Measurements from ENCODE around the gene TMCC2.
"Not testable (repeated sequence)": the region's sequence is repeated elsewhere in the genome, so short reads cannot be mapped to it uniquely, and the experiment has no call there.

TMCC2 gene

GRCh38 chr1:205229916-205230700, 2.4 kb downstream of the TMCC2 start:
- no peak overlapping the region for H3K4me3 ChIP-seq (ENCODE audit: extremely low read depth, insufficient read depth, low read length, poor library complexity, severe bottlenecking)
- H3K27ac ChIP-seq (ENCODE audit: low read depth, low read length, severe bottlenecking), result no peak overlapping the region
- no peaks in the 10 kb centered on the region for H3K9me3 ChIP-seq (ENCODE audit: control insufficient read depth, low read length)
- 73 to 86% methylated on average over 8 to 10 of the region's 10 CpGs for WGBS, 2 experiments (ENCODE audit: insufficient coverage in 2 of 2)
- H3K4me1 ChIP-seq (ENCODE audit: control insufficient read depth, insufficient read depth, low read length, poor library complexity, severe bottlenecking), result peaks cover 7% of the 10 kb centered on the region
- no peaks in the 10 kb centered on the region for H3K36me3 ChIP-seq (ENCODE audit: control insufficient read depth, insufficient read depth, low read length)

GRCh38 chr1:205230982-205231381, 3.2 kb downstream of the TMCC2 start:
- WGBS, 2 experiments (ENCODE audit: insufficient coverage in 2 of 2), result 88 to 100% methylated on average over 1 to 2 of the region's 5 CpGs
- Histone ChIP-seq H3K36me3 (ENCODE audit: control insufficient read depth, insufficient read depth, low read length) (no peaks in the 10 kb centered on the region), H3K4me3 (ENCODE audit: extremely low read depth, insufficient read depth, low read length, poor library complexity, severe bottlenecking) (no peak overlapping the region), H3K9me3 (ENCODE audit: control insufficient read depth, low read length) (no peaks in the 10 kb centered on the region), H3K4me1 (ENCODE audit: control insufficient read depth, insufficient read depth, low read length, poor library complexity, severe bottlenecking) (peaks cover 7% of the 10 kb centered on the region), H3K27ac (ENCODE audit: low read depth, low read length, severe bottlenecking) (no peak overlapping the region)

GRCh38 chr1:205232127-205232820, 4.5 kb downstream of the TMCC2 start:
- H3K36me3 ChIP-seq (ENCODE audit: control insufficient read depth, insufficient read depth, low read length), result no peaks in the 10 kb centered on the region
- WGBS, 2 experiments (ENCODE audit: insufficient coverage in 2 of 2), result 96 to 98% methylated on average over 5 of the region's 7 CpGs
- H3K4me1 ChIP-seq (ENCODE audit: control insufficient read depth, insufficient read depth, low read length, poor library complexity, severe bottlenecking), result peaks cover 5% of the 10 kb centered on the region
- H3K9me3 ChIP-seq (ENCODE audit: control insufficient read depth, low read length), result no peaks in the 10 kb centered on the region
- H3K27ac ChIP-seq (ENCODE audit: low read depth, low read length, severe bottlenecking), result no peak overlapping the region
- H3K4me3 ChIP-seq (ENCODE audit: extremely low read depth, insufficient read depth, low read length, poor library complexity, severe bottlenecking), result no peak overlapping the region

- H3K4me1 ChIP-seq (ENCODE audit: control insufficient read depth, insufficient read depth, low read length, poor library complexity, severe bottlenecking), result peaks cover 4% of the 10 kb centered on the region
- no peaks in the 10 kb centered on the region for H3K36me3 ChIP-seq (ENCODE audit: control insufficient read depth, insufficient read depth, low read length)
- no peak overlapping the region for H3K4me3 ChIP-seq (ENCODE audit: extremely low read depth, insufficient read depth, low read length, poor library complexity, severe bottlenecking)
- no peak overlapping the region for H3K27ac ChIP-seq (ENCODE audit: low read depth, low read length, severe bottlenecking)
- WGBS, 2 experiments (ENCODE audit: insufficient coverage in 2 of 2), result no CpG with 5 or more reads among the region's 3 CpGs
- H3K9me3 ChIP-seq (ENCODE audit: control insufficient read depth, low read length), result no peaks in the 10 kb centered on the region
Measured at GRCh38 chr1:205232945-205233397, 5.2 kb downstream of the TMCC2 start.

- not testable (repeated sequence) for H3K27ac ChIP-seq (ENCODE audit: low read depth, low read length, severe bottlenecking); H3K4me1 ChIP-seq (ENCODE audit: control insufficient read depth, insufficient read depth, low read length, poor library complexity, severe bottlenecking); H3K4me3 ChIP-seq (ENCODE audit: extremely low read depth, insufficient read depth, low read length, poor library complexity, severe bottlenecking); H3K36me3 ChIP-seq (ENCODE audit: control insufficient read depth, insufficient read depth, low read length); H3K9me3 ChIP-seq (ENCODE audit: control insufficient read depth, low read length)
- 91 to 100% methylated on average over 2 to 4 of the region's 7 CpGs for WGBS, 2 experiments (ENCODE audit: insufficient coverage in 2 of 2)
Measured at GRCh38 chr1:205233986-205234385, 6.2 kb downstream of the TMCC2 start.

- Histone ChIP-seq H3K27ac (ENCODE audit: low read depth, low read length, severe bottlenecking) (no peak overlapping the region), H3K36me3 (ENCODE audit: control insufficient read depth, insufficient read depth, low read length) (no peaks in the 10 kb centered on the region), H3K4me3 (ENCODE audit: extremely low read depth, insufficient read depth, low read length, poor library complexity, severe bottlenecking) (no peak overlapping the region), H3K9me3 (ENCODE audit: control insufficient read depth, low read length) (no peaks in the 10 kb centered on the region), H3K4me1 (ENCODE audit: control insufficient read depth, insufficient read depth, low read length, poor library complexity, severe bottlenecking) (no peaks in the 10 kb centered on the region)
- 98 to 100% methylated on average over 2 to 6 of the region's 6 CpGs for WGBS, 2 experiments (ENCODE audit: insufficient coverage in 2 of 2)
Measured at GRCh38 chr1:205235951-205236350, 8.2 kb downstream of the TMCC2 start.

- Histone ChIP-seq H3K9me3 (ENCODE audit: control insufficient read depth, low read length) (no peaks in the 10 kb centered on the region), H3K4me1 (ENCODE audit: control insufficient read depth, insufficient read depth, low read length, poor library complexity, severe bottlenecking) (no peaks in the 10 kb centered on the region), H3K4me3 (ENCODE audit: extremely low read depth, insufficient read depth, low read length, poor library complexity, severe bottlenecking) (no peak overlapping the region), H3K27ac (ENCODE audit: low read depth, low read length, severe bottlenecking) (no peak overlapping the region), H3K36me3 (ENCODE audit: control insufficient read depth, insufficient read depth, low read length) (no peaks in the 10 kb centered on the region)
- WGBS, 2 experiments (ENCODE audit: insufficient coverage in 2 of 2), result 98 to 99% methylated on average over 8 of the region's 8 CpGs
Measured at GRCh38 chr1:205236526-205236925, 8.8 kb downstream of the TMCC2 start.

GRCh38 chr1:205236951-205237475, 9.3 kb downstream of the TMCC2 start:
- no peak overlapping the region for H3K27ac ChIP-seq (ENCODE audit: low read depth, low read length, severe bottlenecking)
- 92 to 100% methylated on average over 2 of the region's 4 CpGs for WGBS, 2 experiments (ENCODE audit: insufficient coverage in 2 of 2)
- no peaks in the 10 kb centered on the region for H3K36me3 ChIP-seq (ENCODE audit: control insufficient read depth, insufficient read depth, low read length)
- no peaks in the 10 kb centered on the region for H3K9me3 ChIP-seq (ENCODE audit: control insufficient read depth, low read length)
- H3K4me1 ChIP-seq (ENCODE audit: control insufficient read depth, insufficient read depth, low read length, poor library complexity, severe bottlenecking), result no peaks in the 10 kb centered on the region
- no peak overlapping the region for H3K4me3 ChIP-seq (ENCODE audit: extremely low read depth, insufficient read depth, low read length, poor library complexity, severe bottlenecking)

GRCh38 chr1:205237526-205238484, 10.1 kb downstream of the TMCC2 start:
- Histone ChIP-seq H3K27ac (ENCODE audit: low read depth, low read length, severe bottlenecking) (no peak overlapping the region), H3K4me3 (ENCODE audit: extremely low read depth, insufficient read depth, low read length, poor library complexity, severe bottlenecking) (no peak overlapping the region), H3K36me3 (ENCODE audit: control insufficient read depth, insufficient read depth, low read length) (no peaks in the 10 kb centered on the region), H3K4me1 (ENCODE audit: control insufficient read depth, insufficient read depth, low read length, poor library complexity, severe bottlenecking) (no peaks in the 10 kb centered on the region), H3K9me3 (ENCODE audit: control insufficient read depth, low read length) (no peaks in the 10 kb centered on the region)
- WGBS, 2 experiments (ENCODE audit: insufficient coverage in 2 of 2), result 86 to 91% methylated on average over 9 to 12 of the region's 12 CpGs

GRCh38 chr1:205239078-205239477, 11.3 kb downstream of the TMCC2 start:
- H3K4me1 ChIP-seq (ENCODE audit: control insufficient read depth, insufficient read depth, low read length, poor library complexity, severe bottlenecking), result no peaks in the 10 kb centered on the region
- H3K36me3 ChIP-seq (ENCODE audit: control insufficient read depth, insufficient read depth, low read length), result no peaks in the 10 kb centered on the region
- H3K4me3 ChIP-seq (ENCODE audit: extremely low read depth, insufficient read depth, low read length, poor library complexity, severe bottlenecking), result no peak overlapping the region
- H3K27ac ChIP-seq (ENCODE audit: low read depth, low read length, severe bottlenecking), result no peak overlapping the region
- 84 to 100% methylated on average over 3 of the region's 3 CpGs for whole genome bisulfite sequencing, 2 experiments (ENCODE audit: insufficient coverage in 2 of 2)
- no peaks in the 10 kb centered on the region for H3K9me3 ChIP-seq (ENCODE audit: control insufficient read depth, low read length)

All from mesodermal cell (in vitro differentiated cells).